Lower lobe of right lung (tissue), 2 donors: ENCODE measurements around the gene RALGPS2. TPM values are rescaled to one million over a fixed set of nuclear protein-coding genes. Genes with fewer than 3 reads are reported as not detected.

ENCODE experiments used
- ATAC-seq, 2 donors: fragments of 200-7000 bp; cut with Tn5 transposase; one replicate each; pipeline ENCODE4 v1.9.1; 2020 to 2022; ENCODE audit warnings: mild to moderate bottlenecking in 2 of 2, moderate library complexity in 2 of 2
- DNase-seq: peaks from one replicate; pipeline ENCODE4 v3.0.0-alpha.2; 2020
- H3K27ac ChIP-seq: fragments of 200-600 bp; one replicate; pipeline ENCODE4 v1.8.0; 2022
- H3K27me3 ChIP-seq: fragments of 200-600 bp; one replicate; pipeline ENCODE4 v1.8.0; 2022; ENCODE audit warnings: low read depth
- H3K36me3 ChIP-seq: fragments of 200-600 bp; one replicate; pipeline ENCODE4 v1.8.0; 2022; ENCODE audit warnings: mild to moderate bottlenecking
- H3K4me1 ChIP-seq: fragments of 200-600 bp; one replicate; pipeline ENCODE4 v1.8.0; 2022
- H3K4me3 ChIP-seq: fragments of 200-600 bp; one replicate; pipeline ENCODE4 v1.8.0; 2022; ENCODE audit warnings: mild to moderate bottlenecking
- H3K9me3 ChIP-seq: fragments of 200-600 bp; one replicate; pipeline ENCODE4 v1.8.0; 2022
- CTCF ChIP-seq: fragments of 200-600 bp; IDR thresholded peaks from one replicate; pipeline ENCODE4 v1.8.0; 2022; ENCODE audit warnings: antibody characterized with exemption, mild to moderate bottlenecking
- intact Hi-C: fragments of 100-400 bp; cut with DNase I; formaldehyde crosslinking; loops from one replicate; pipeline ENCODE4 v1.11.0; 2022
- total RNA-seq: library from RNA; stranded (reverse); fragmentation: NEBNext Ultra II Directional; extraction: Animal tissue kit (Norgen Biotek cat#: 25700); gene quantifications from one replicate; pipeline ENCODE4 v1.2.1, GENCODE V29; 2021
- donor health status: DM: no; HTN: yes; CAD: no; lungs with severe emphysema.

RALGPS2 gene
- total RNA-seq, 1 donor from 2014 or later = 7.5 TPM

- DNase-seq (no peak), ATAC-seq (no peak)
- intact Hi-C loops = no loop called here
- Histone ChIP-seq H3K4me1 (no peaks in the 10 kb centered on the region), H3K9me3 (no peaks in the 10 kb centered on the region), H3K27ac (no peak overlapping the region), H3K36me3 (no peaks in the 10 kb centered on the region), H3K4me3 (no peak overlapping the region), H3K27me3 (no peaks in the 10 kb centered on the region)
- TF ChIP-seq CTCF = no peak
Measured at GRCh38 chr1:178899402-178899801, 174.4 kb downstream of the RALGPS2 start.

- H3K27ac ChIP-seq = no peak overlapping the region
- intact Hi-C loops = no loop called here
- ATAC-seq = no peak
Measured at GRCh38 chr1:178901482-178902125, 176.6 kb downstream of the RALGPS2 start.

GRCh38 chr1:178908358-178908757, 183.3 kb downstream of the RALGPS2 start:
- Histone ChIP-seq H3K4me1 (no peaks in the 10 kb centered on the region), H3K27me3 (no peaks in the 10 kb centered on the region), H3K27ac (no peak overlapping the region), H3K36me3 (no peaks in the 10 kb centered on the region), H3K9me3 (no peaks in the 10 kb centered on the region), H3K4me3 (no peak overlapping the region)
- DNase-seq (no peak), ATAC-seq (no peak)
- no peak for TF ChIP-seq CTCF
- intact Hi-C loops = no loop called here

More at GRCh38 chr1:178901482-178902125, 176.6 kb downstream of the RALGPS2 start:
- Histone ChIP-seq H3K9me3 (no peaks in the 10 kb centered on the region), H3K4me3 (no peak overlapping the region), H3K27me3 (no peaks in the 10 kb centered on the region), H3K36me3 (no peaks in the 10 kb centered on the region), H3K4me1 (no peaks in the 10 kb centered on the region)
- TF ChIP-seq CTCF = no peak
- no peak for DNase-seq

GRCh38 chr1:178910023-178910422, 185.0 kb downstream of the RALGPS2 start:
- no peak for TF ChIP-seq CTCF
- Histone ChIP-seq H3K27ac (no peak overlapping the region), H3K4me3 (no peak overlapping the region), H3K27me3 (no peaks in the 10 kb centered on the region), H3K9me3 (no peaks in the 10 kb centered on the region), H3K36me3 (no peaks in the 10 kb centered on the region), H3K4me1 (no peaks in the 10 kb centered on the region)
- ATAC-seq (no peak), DNase-seq (no peak)
- intact Hi-C loops = no loop called here

GRCh38 chr1:178912597-178912996, 187.6 kb downstream of the RALGPS2 start:
- no peak for DNase-seq
- Histone ChIP-seq H3K27ac (no peak overlapping the region), H3K27me3 (no peaks in the 10 kb centered on the region), H3K36me3 (peaks cover 7% of the 10 kb centered on the region), H3K4me1 (no peaks in the 10 kb centered on the region), H3K9me3 (no peaks in the 10 kb centered on the region), H3K4me3 (no peak overlapping the region)
- ATAC-seq = no peak
- no peak for TF ChIP-seq CTCF
- intact Hi-C loops = no loop called here
